ENCODE results near the gene WDFY3.
A peak's percentile ranks its signal among the peaks of the same experiment; 100 is the strongest.

Gene WDFY3

DNA sequence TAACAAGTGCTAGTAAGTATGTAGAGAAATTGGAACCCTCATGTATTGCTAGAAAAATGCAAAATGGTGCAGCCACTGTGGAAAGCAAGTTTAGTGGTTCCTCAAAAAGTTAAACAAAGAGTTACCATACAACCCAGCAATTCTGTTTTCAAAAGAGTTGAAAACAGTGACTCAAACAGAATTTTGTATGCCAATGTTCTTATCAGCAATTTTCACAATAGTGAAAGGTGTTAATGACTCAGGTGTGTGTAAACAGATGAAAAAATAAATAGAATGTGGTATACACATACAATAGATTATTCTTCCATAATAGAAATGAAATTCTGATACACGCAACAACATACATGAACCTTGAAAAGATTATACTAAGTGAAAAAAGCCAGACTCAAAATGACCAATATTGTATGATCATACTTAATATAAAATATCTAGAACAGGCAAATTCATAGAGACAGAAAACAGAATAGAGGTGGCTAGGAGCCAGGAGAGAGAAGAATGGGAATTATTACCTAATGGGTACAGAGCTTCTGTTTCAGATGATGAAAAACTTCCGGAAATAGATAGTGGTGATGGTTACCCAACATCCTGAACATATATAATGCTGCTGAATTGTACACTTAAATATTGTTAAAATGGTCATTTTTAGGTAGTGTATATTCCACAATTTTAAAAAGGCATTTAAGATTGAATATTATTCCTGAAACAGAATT, 51.6 kb downstream of the WDFY3 start:
- Histone ChIP-seq H3K36me3 (ENCODE audit: control insufficient read depth, insufficient read depth, low read length) (no peaks in the 10 kb centered on the region), H3K4ac (ENCODE audit: low read depth, low read length) (no peak overlapping the region), H2BK15ac (replicated peaks; ENCODE audit: low read depth) (no peak overlapping the region), H3K27ac (ENCODE audit: low read depth, low read length) (no peak overlapping the region), H3K23ac (ENCODE audit: low read length) (no peak overlapping the region), H2AK5ac (ENCODE audit: low read length) (no peak overlapping the region), H3K18ac (ENCODE audit: low read length) (no peak overlapping the region), H4K8ac (ENCODE audit: low read depth, low read length) (no peak overlapping the region), H3K79me2 (ENCODE audit: control insufficient read depth, insufficient read depth, low read length) (no peaks in the 10 kb centered on the region), H3K4me2 (ENCODE audit: low read length) (no peak overlapping the region), H3K27me3 (ENCODE audit: insufficient read depth, low read length, poor library complexity) (no peaks in the 10 kb centered on the region), H3K4me1 (ENCODE audit: control insufficient read depth, low read depth, low read length) (no peaks in the 10 kb centered on the region), H3K56ac (ENCODE audit: low read length) (no peak overlapping the region), H3K4me3 (ENCODE audit: low read length) (no peak overlapping the region), H4K5ac (ENCODE audit: low read length) (no peak overlapping the region), H2BK120ac (ENCODE audit: low read depth, low read length) (no peak overlapping the region), H3K79me1 (ENCODE audit: low read length) (peaks cover 7% of the 10 kb centered on the region), H3K9ac (ENCODE audit: low read length) (no peak overlapping the region), H2BK5ac (ENCODE audit: low read length) (no peak overlapping the region)
- DNase-seq: no peak
- no CpG with 5 or more reads among the region's 2 CpGs for WGBS (ENCODE audit: extremely low coverage, insufficient coverage, low lambda C conversion rate)

DNA sequence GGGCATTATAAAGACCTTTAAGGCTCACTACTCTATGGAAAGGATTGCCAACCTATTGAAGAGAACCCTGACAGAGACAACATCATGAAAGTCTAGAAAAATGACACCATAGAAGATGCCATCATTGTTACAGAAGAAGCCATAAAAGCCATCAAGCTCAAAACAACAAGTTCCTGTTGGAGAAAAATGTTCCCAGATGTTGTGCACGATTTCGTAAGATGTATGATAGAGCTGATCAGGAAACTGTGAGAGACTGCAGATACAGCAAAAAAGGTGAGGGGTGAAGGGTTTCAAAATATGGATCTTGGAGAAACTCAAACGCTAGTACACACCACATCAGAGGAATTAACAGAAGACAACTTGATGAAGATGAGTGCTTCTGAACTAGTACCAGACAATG, 53.3 kb downstream of the WDFY3 start:
- Histone ChIP-seq H3K4ac (ENCODE audit: low read depth, low read length) (no peak overlapping the region), H3K36me3 (ENCODE audit: control insufficient read depth, insufficient read depth, low read length) (no peaks in the 10 kb centered on the region), H2BK15ac (replicated peaks; ENCODE audit: low read depth) (no peak overlapping the region), H2BK5ac (ENCODE audit: low read length) (no peak overlapping the region), H3K18ac (ENCODE audit: low read length) (no peak overlapping the region), H3K4me1 (ENCODE audit: control insufficient read depth, low read depth, low read length) (no peaks in the 10 kb centered on the region), H3K79me2 (ENCODE audit: control insufficient read depth, insufficient read depth, low read length) (no peaks in the 10 kb centered on the region), H2BK120ac (ENCODE audit: low read depth, low read length) (no peak overlapping the region), H3K27me3 (ENCODE audit: insufficient read depth, low read length, poor library complexity) (no peaks in the 10 kb centered on the region), H3K23ac (ENCODE audit: low read length) (no peak overlapping the region), H4K5ac (ENCODE audit: low read length) (no peak overlapping the region), H2AK5ac (ENCODE audit: low read length) (no peak overlapping the region), H3K4me3 (ENCODE audit: low read length) (no peak overlapping the region), H3K56ac (ENCODE audit: low read length) (no peak overlapping the region), H4K8ac (ENCODE audit: low read depth, low read length) (no peak overlapping the region), H3K9ac (ENCODE audit: low read length) (no peak overlapping the region), H3K79me1 (ENCODE audit: low read length) (peaks cover 7% of the 10 kb centered on the region), H3K27ac (ENCODE audit: low read depth, low read length) (no peak overlapping the region), H3K4me2 (ENCODE audit: low read length) (no peak overlapping the region)
- DNase-seq: no peak
- no CpG with 5 or more reads among the region's 3 CpGs for WGBS (ENCODE audit: extremely low coverage, insufficient coverage, low lambda C conversion rate)

DNA sequence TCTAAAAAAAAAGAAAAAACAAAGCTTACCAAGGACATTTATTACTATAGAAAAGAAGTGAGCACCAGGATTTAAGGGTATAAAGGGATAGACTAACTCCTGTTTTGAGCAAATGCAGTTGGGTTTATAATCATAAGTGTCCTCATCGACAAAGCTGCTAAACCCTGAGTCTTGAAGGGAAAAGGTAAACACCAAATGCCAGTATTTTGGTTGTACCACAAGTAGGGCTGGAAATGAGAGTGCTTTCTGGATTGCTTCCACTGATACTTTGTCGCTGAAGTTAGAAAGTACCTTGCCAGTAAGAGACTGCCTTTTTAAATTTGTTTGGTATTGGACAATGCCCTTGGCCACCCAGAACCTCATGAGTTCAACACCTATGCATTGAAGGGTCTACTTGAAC, 53.7 kb downstream of the WDFY3 start:
- WGBS (ENCODE audit: extremely low coverage, insufficient coverage, low lambda C conversion rate): no CpG with 5 or more reads among the region's 2 CpGs
- Histone ChIP-seq H2AK5ac (ENCODE audit: low read length) (no peak overlapping the region), H3K56ac (ENCODE audit: low read length) (no peak overlapping the region), H2BK5ac (ENCODE audit: low read length) (no peak overlapping the region), H4K5ac (ENCODE audit: low read length) (no peak overlapping the region), H4K8ac (ENCODE audit: low read depth, low read length) (no peak overlapping the region), H2BK15ac (replicated peaks; ENCODE audit: low read depth) (no peak overlapping the region), H3K36me3 (ENCODE audit: control insufficient read depth, insufficient read depth, low read length) (no peaks in the 10 kb centered on the region), H3K4me1 (ENCODE audit: control insufficient read depth, low read depth, low read length) (no peaks in the 10 kb centered on the region), H3K27me3 (ENCODE audit: insufficient read depth, low read length, poor library complexity) (no peaks in the 10 kb centered on the region), H3K9ac (ENCODE audit: low read length) (no peak overlapping the region), H3K27ac (ENCODE audit: low read depth, low read length) (no peak overlapping the region), H3K4me2 (ENCODE audit: low read length) (no peak overlapping the region), H3K23ac (ENCODE audit: low read length) (no peak overlapping the region), H3K4me3 (ENCODE audit: low read length) (no peak overlapping the region), H3K79me2 (ENCODE audit: control insufficient read depth, insufficient read depth, low read length) (no peaks in the 10 kb centered on the region), H3K4ac (ENCODE audit: low read depth, low read length) (no peak overlapping the region), H3K18ac (ENCODE audit: low read length) (no peak overlapping the region), H2BK120ac (ENCODE audit: low read depth, low read length) (no peak overlapping the region), H3K79me1 (ENCODE audit: low read length) (peaks cover 7% of the 10 kb centered on the region)
- DNase-seq: no peak

DNA sequence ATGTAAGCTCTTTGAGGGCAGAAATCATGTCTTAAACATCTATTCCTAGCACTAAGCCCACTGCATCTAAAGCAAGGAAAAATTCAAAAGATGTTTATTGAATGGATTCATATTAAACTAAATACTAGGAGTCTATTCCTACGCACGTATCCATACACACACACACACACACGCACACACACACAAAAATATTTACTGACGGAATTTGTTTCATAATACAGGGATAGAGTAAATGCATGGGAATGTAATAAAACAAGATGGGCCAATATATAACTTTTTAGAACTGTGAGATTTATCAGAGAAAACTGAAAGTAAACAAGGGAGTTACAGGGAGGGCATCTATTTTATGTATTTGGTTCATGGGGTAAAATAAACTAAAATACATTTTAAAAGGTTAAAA, 57.6 kb downstream of the WDFY3 start:
- Histone ChIP-seq H2AK5ac (ENCODE audit: low read length) (no peak overlapping the region), H3K27me3 (ENCODE audit: insufficient read depth, low read length, poor library complexity) (no peaks in the 10 kb centered on the region), H2BK5ac (ENCODE audit: low read length) (no peak overlapping the region), H4K5ac (ENCODE audit: low read length) (no peak overlapping the region), H3K23ac (ENCODE audit: low read length) (no peak overlapping the region), H3K4me3 (ENCODE audit: low read length) (no peak overlapping the region), H3K9ac (ENCODE audit: low read length) (no peak overlapping the region), H3K4me1 (ENCODE audit: control insufficient read depth, low read depth, low read length) (no peaks in the 10 kb centered on the region), H3K18ac (ENCODE audit: low read length) (no peak overlapping the region), H3K27ac (ENCODE audit: low read depth, low read length) (no peak overlapping the region), H3K4ac (ENCODE audit: low read depth, low read length) (no peak overlapping the region), H3K79me1 (ENCODE audit: low read length) (peaks cover 7% of the 10 kb centered on the region), H4K8ac (ENCODE audit: low read depth, low read length) (no peak overlapping the region), H2BK15ac (replicated peaks; ENCODE audit: low read depth) (no peak overlapping the region), H3K79me2 (ENCODE audit: control insufficient read depth, insufficient read depth, low read length) (peaks cover 3% of the 10 kb centered on the region), H3K36me3 (ENCODE audit: control insufficient read depth, insufficient read depth, low read length) (no peaks in the 10 kb centered on the region), H3K56ac (ENCODE audit: low read length) (no peak overlapping the region), H2BK120ac (ENCODE audit: low read depth, low read length) (no peak overlapping the region), H3K4me2 (ENCODE audit: low read length) (no peak overlapping the region)
- no peak for DNase-seq
- no CpG with 5 or more reads among the region's 4 CpGs for WGBS (ENCODE audit: extremely low coverage, insufficient coverage, low lambda C conversion rate)

DNA sequence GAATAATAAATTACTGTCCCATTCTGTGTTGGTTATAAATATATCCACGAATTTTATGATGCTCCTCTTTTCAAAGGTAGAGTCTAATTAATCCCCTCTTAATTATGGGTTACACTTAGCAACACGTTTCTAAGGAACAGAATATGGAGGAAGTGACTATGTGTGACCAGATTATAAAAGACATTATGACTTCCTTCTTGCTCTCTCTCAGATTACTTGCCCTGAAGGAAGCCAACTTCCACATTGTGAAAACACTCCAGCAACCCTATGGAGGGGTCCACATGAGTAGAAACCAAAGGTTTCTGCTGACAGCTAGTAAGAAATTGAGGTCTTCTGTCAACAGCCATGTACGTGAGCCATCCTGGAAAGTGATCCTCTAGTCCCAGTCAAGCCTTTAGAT, 59.3 kb downstream of the WDFY3 start:
- Histone ChIP-seq H3K4me3 (ENCODE audit: low read length) (no peak overlapping the region), H4K8ac (ENCODE audit: low read depth, low read length) (no peak overlapping the region), H4K5ac (ENCODE audit: low read length) (no peak overlapping the region), H3K79me1 (ENCODE audit: low read length) (peaks cover 4% of the 10 kb centered on the region), H3K4me2 (ENCODE audit: low read length) (no peak overlapping the region), H2BK5ac (ENCODE audit: low read length) (no peak overlapping the region), H3K79me2 (ENCODE audit: control insufficient read depth, insufficient read depth, low read length) (peaks cover 3% of the 10 kb centered on the region), H3K23ac (ENCODE audit: low read length) (no peak overlapping the region), H2AK5ac (ENCODE audit: low read length) (no peak overlapping the region), H3K27ac (ENCODE audit: low read depth, low read length) (no peak overlapping the region), H3K4me1 (ENCODE audit: control insufficient read depth, low read depth, low read length) (no peaks in the 10 kb centered on the region), H3K27me3 (ENCODE audit: insufficient read depth, low read length, poor library complexity) (no peaks in the 10 kb centered on the region), H3K4ac (ENCODE audit: low read depth, low read length) (no peak overlapping the region), H3K18ac (ENCODE audit: low read length) (no peak overlapping the region), H2BK120ac (ENCODE audit: low read depth, low read length) (no peak overlapping the region), H3K9ac (ENCODE audit: low read length) (no peak overlapping the region), H3K36me3 (ENCODE audit: control insufficient read depth, insufficient read depth, low read length) (no peaks in the 10 kb centered on the region), H3K56ac (ENCODE audit: low read length) (no peak overlapping the region), H2BK15ac (replicated peaks; ENCODE audit: low read depth) (no peak overlapping the region)
- DNase-seq: no peak
- WGBS (ENCODE audit: extremely low coverage, insufficient coverage, low lambda C conversion rate): no CpG with 5 or more reads among the region's 3 CpGs

DNA sequence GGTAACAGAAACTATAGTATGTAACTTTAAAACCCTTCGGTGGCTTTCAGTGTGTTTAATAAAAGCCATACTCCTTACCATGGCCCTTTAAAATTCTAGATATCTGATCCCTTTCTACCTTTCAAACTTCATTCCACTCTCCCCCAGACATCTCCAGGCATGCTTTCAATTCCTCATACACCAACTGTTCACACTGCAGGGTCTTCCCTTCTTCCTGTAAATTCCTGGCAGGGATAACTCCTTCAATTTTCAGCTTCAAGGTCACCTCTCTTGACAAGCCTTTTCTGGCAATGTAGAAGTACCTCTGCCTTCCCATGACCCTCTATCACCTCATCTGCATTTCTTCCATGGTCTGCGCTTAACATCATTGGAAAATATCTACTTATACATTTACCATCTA, 60.8 kb downstream of the WDFY3 start:
- Histone ChIP-seq H3K56ac (ENCODE audit: low read length) (no peak overlapping the region), H2BK120ac (ENCODE audit: low read depth, low read length) (no peak overlapping the region), H2BK5ac (ENCODE audit: low read length) (no peak overlapping the region), H2AK5ac (ENCODE audit: low read length) (no peak overlapping the region), H2BK15ac (replicated peaks; ENCODE audit: low read depth) (no peak overlapping the region), H4K8ac (ENCODE audit: low read depth, low read length) (no peak overlapping the region), H3K27me3 (ENCODE audit: insufficient read depth, low read length, poor library complexity) (no peaks in the 10 kb centered on the region), H3K27ac (ENCODE audit: low read depth, low read length) (no peak overlapping the region), H3K4ac (ENCODE audit: low read depth, low read length) (no peak overlapping the region), H3K4me1 (ENCODE audit: control insufficient read depth, low read depth, low read length) (peaks cover 5% of the 10 kb centered on the region), H3K23ac (ENCODE audit: low read length) (no peak overlapping the region), H3K9ac (ENCODE audit: low read length) (no peak overlapping the region), H4K5ac (ENCODE audit: low read length) (no peak overlapping the region), H3K18ac (ENCODE audit: low read length) (no peak overlapping the region), H3K79me1 (ENCODE audit: low read length) (peaks cover 3% of the 10 kb centered on the region), H3K36me3 (ENCODE audit: control insufficient read depth, insufficient read depth, low read length) (no peaks in the 10 kb centered on the region), H3K4me2 (ENCODE audit: low read length) (no peak overlapping the region), H3K4me3 (ENCODE audit: low read length) (no peak overlapping the region), H3K79me2 (ENCODE audit: control insufficient read depth, insufficient read depth, low read length) (peaks cover 5% of the 10 kb centered on the region)
- DNase-seq: peak; percentile 25
- WGBS (ENCODE audit: extremely low coverage, insufficient coverage, low lambda C conversion rate): no CpG with 5 or more reads among the region's 2 CpGs
